Nephron (organoid): ENCODE measurements around the gene CALHM6.

ENCODE experiments used
- H3K27ac Mint-ChIP-seq, 3 experiments: 2 replicates each; pipeline ENCODE4 v1.8.0; 2020; ENCODE audit warnings: mixed read lengths in 3 of 3, mild to moderate bottlenecking in 2 of 3, moderate library complexity in 1 of 3
- H3K27me3 Mint-ChIP-seq: 2 replicates; pipeline ENCODE4 v1.8.0; 2021; ENCODE audit warnings: low read depth, mild to moderate bottlenecking, moderate library complexity, mixed read lengths
- H3K36me3 Mint-ChIP-seq: 2 replicates; pipeline ENCODE4 v1.8.0; 2020; ENCODE audit warnings: low read depth, mixed read lengths
- H3K4me1 Mint-ChIP-seq: 2 replicates; pipeline ENCODE4 v1.8.0; 2020; ENCODE audit warnings: mixed read lengths
- H3K4me3 Mint-ChIP-seq, 3 experiments: 2 replicates each; pipeline ENCODE4 v1.8.0; 2020; ENCODE audit warnings: mild to moderate bottlenecking in 3 of 3, mixed read lengths in 3 of 3, moderate library complexity in 2 of 3
- H3K9me3 Mint-ChIP-seq: 2 replicates; pipeline ENCODE4 v1.8.0; 2020; ENCODE audit warnings: mixed read lengths
- CTCF ChIP-seq, 3 experiments: fragments of 200-600 bp; sonication (generic); IDR thresholded peaks; one replicate each; pipeline ENCODE4 v1.5.0; 2021; ENCODE audit warnings: antibody characterized with exemption in 3 of 3; ENCODE audit not compliant: unreplicated experiment in 3 of 3

CALHM6 gene

GRCh38 chr6:116461331-116461931 lies at the start of gene CALHM6:
Gene CALHM6 (plus strand): TSS chr6:116461375. CDS start chr6:116461930, 555 bp downstream.
- peak within 1 kb of the TSS in 1 of 3 experiments; percentile 74 for H3K27ac Mint-ChIP-seq
- H3K27me3 Mint-ChIP-seq = peaks cover 40% of the 10 kb centered on the region
- peak within 1 kb of the TSS; percentile 60 to 81 (median 73) for H3K4me3 Mint-ChIP-seq
- TF ChIP-seq CTCF (IDR thresholded peaks at IDR 0.05; ENCODE audit: unreplicated experiment in 3 of 3) = no peak
- H3K36me3 Mint-ChIP-seq = no peaks in the 10 kb centered on the region
- H3K4me1 Mint-ChIP-seq = peaks cover 6% of the 10 kb centered on the region
- no peaks in the 10 kb centered on the region for H3K9me3 Mint-ChIP-seq

- Mint-ChIP-seq H3K36me3 (peaks cover 28% of the 10 kb centered on the region), H3K4me3 (no peak overlapping the region), H3K4me1 (peaks cover 58% of the 10 kb centered on the region), H3K9me3 (no peaks in the 10 kb centered on the region), H3K27me3 (no peaks in the 10 kb centered on the region), H3K27ac (peak overlapping the region; percentile 3 to 12 (median 9))
- TF ChIP-seq CTCF (IDR thresholded peaks at IDR 0.05; ENCODE audit: unreplicated experiment in 3 of 3) = no peak
Observed at GRCh38 chr6:116412270-116412669, 48.9 kb upstream of the CALHM6 start.

- peak overlapping the region in 1 of 3 experiments; percentile 57 for H3K27ac Mint-ChIP-seq
- no peak overlapping the region for H3K4me3 Mint-ChIP-seq
- no peaks in the 10 kb centered on the region for H3K9me3 Mint-ChIP-seq
- peaks cover 28% of the 10 kb centered on the region for H3K36me3 Mint-ChIP-seq
- TF ChIP-seq CTCF (IDR thresholded peaks at IDR 0.05; ENCODE audit: unreplicated experiment in 3 of 3) = no peak
- H3K27me3 Mint-ChIP-seq = no peaks in the 10 kb centered on the region
- H3K4me1 Mint-ChIP-seq = peaks cover 48% of the 10 kb centered on the region
Observed at GRCh38 chr6:116413357-116413756, 47.8 kb upstream of the CALHM6 start.

- H3K27ac Mint-ChIP-seq = no peak overlapping the region
- no peak overlapping the region for H3K4me3 Mint-ChIP-seq
- H3K27me3 Mint-ChIP-seq = no peaks in the 10 kb centered on the region
- peaks cover 22% of the 10 kb centered on the region for H3K36me3 Mint-ChIP-seq
- peaks cover 21% of the 10 kb centered on the region for H3K4me1 Mint-ChIP-seq
- no peak for TF ChIP-seq CTCF (IDR thresholded peaks at IDR 0.05; ENCODE audit: unreplicated experiment in 3 of 3)
- no peaks in the 10 kb centered on the region for H3K9me3 Mint-ChIP-seq
Observed at GRCh38 chr6:116417661-116418060, 43.5 kb upstream of the CALHM6 start.

- H3K4me3 Mint-ChIP-seq = no peak overlapping the region
- no peak overlapping the region for H3K27ac Mint-ChIP-seq
- peaks cover 8% of the 10 kb centered on the region for H3K4me1 Mint-ChIP-seq
- H3K36me3 Mint-ChIP-seq = peaks cover 17% of the 10 kb centered on the region
- no peaks in the 10 kb centered on the region for H3K27me3 Mint-ChIP-seq
- no peaks in the 10 kb centered on the region for H3K9me3 Mint-ChIP-seq
- TF ChIP-seq CTCF (IDR thresholded peaks at IDR 0.05; ENCODE audit: unreplicated experiment in 3 of 3) = no peak
Observed at GRCh38 chr6:116419069-116419786, 41.9 kb upstream of the CALHM6 start.
